HG03442 (cell line): Measurements from ENCODE around the gene TTLL11.
"Not testable (repeated sequence)": the region's sequence is repeated elsewhere in the genome, so short reads cannot be mapped to it uniquely, and the experiment has no call there.

Experiments
- ATAC-seq: cut with Tn5 transposase; IDR thresholded peaks from one replicate; pipeline ENCODE4 v1.9.1; 2021; ENCODE audit warnings: mild to moderate bottlenecking, moderate library complexity; ENCODE audit not compliant: unreplicated experiment

The TTLL11 gene

DNA sequence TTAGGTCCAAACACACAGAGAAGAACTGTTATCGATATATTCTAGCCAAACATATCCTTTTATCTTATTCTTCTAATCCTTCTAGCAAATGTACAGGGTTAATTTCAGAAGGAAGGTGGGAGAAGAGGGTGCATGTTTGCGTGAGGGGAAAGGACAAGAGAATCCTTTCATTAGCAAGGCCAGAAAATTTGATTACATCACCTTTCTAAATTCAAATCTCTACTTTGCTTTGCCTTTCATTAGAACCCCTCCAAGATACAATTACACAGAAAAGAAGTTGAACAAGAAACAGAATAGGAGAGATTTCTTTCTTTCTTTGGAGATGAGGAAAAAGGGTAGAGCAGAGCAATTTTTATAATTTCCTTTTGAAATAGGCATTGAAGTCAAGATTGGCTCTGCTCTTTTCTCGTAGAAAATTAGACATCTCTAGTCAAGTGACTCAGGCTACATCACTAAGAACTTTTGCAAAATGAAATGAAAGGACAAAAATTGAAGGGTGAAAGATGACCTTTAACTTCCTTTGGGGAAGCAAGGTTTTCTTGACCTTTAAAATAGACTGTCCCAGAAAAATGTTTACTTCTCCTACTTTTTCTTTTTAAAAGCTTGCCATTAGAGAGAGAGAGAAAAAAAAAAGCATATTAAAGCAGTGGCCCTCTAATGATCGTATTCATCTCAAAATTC lies 81.2 kb downstream of the TTLL11 start:
- no peak for ATAC-seq

DNA sequence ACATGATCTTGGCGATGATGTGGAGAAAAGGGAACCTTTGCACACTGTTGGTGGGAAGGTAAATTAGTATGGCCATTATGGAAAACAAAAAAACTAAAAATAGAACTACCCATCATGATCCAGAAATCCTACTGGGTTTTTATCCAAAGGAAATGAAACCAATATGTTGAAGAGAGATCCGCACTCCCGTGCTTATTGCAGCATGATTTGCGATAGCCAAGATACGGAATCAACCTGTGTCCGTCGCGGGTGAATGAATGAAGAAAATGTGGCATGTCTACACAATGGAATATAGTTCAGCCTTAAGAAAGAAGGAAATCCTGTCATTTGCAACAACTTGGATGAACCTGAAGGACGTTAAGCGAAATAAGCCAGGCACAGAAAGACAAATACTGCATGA lies 84.5 kb downstream of the TTLL11 start:
- ATAC-seq: no peak

DNA sequence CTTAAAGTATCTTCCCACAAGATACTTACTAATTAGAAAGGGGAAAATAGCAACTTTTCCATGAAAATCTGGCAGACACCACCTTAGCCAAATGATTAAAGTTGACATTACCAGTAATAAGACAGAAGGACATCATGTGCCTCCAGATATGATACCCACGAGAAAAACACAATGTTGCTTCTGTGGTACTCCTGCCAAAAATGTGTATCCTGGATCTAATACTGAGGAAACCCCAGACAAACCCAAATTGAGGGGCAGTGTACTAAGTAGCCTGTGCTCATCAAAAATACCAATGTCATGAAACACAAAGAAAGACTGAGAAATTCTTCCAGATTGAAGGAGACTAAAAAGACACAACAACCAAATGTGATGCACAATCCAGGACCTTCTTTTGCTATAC lies 85.3 kb downstream of the TTLL11 start:
- no peak for ATAC-seq

GRCh38 chr9:122005597-122005996 lies 87.5 kb downstream of the TTLL11 start:
- no peak for ATAC-seq

- ATAC-seq: no peak
Measured at GRCh38 chr9:122004589-122004988, 88.5 kb downstream of the TTLL11 start.

DNA sequence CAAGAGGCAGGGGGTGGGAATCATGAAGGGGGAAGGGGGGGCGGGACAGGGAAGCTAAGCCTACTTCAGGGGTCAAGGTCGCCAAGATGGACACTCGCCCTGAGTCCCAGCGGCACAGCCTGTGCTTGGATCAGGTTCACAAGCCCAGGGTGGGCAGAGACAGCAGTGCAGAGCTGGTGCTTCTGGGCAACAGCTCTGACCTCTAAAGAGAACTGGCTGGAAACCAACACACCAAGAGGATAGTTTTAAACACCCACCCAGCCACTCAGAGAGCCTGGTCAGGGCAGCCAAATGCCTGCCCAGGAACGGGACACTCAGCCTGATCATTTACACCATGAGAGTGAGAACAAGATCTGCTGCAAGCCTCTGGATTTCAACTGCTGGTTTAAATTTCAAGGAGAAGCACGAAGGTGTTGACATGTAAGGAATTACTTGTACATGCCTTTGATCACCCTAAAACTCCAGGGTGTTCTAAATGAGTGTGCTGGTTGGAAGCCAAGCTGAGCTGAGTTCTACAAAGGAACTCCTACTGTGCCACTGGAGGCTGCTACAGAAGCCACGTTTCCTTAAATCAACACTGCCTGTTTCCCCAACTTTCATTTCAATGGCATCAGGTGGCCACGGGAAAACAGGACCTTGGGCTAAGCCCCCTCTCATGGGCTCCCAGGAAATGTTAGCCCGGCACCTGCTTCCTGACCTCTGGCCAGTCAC lies 91.5 kb downstream of the TTLL11 start:
- no peak for ATAC-seq

DNA sequence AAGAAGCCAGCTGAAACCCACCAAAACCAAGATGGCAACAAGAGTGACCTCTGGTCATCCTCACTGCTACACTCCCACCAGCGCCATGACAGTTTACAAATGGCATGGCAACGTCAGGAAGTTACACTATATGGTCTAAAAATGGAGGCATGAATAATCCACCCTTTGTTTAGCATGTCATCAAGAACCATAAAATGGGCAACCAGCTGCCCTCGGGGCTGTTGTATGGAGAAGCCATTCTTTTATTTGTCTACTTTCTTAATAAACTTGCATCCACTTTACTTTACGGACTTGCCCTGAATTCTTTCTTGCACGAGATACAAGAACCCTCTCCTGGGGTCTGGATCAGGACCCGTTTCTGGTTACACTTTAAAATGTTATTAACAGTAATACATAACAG lies 92.6 kb downstream of the TTLL11 start:
- not testable (repeated sequence) for ATAC-seq

DNA sequence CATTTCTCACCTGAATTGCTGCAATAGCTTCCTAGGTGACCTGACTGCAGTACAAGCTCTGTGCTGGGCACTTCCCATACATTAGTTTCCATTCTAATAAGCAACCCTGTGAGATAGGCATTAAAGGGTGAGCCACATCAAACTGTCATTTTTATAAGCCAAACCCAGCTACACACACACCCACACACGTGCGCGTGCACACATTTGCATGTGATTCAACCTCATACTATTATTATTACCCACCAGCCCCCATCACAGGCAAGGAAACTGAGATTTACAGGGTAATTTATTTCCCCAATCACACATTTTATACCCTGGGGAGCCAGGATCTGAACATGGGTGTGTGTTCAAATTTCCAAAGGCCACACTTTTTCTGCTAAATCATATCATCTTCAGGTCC lies 93.6 kb downstream of the TTLL11 start:
- ATAC-seq: no peak

- ATAC-seq: no peak
Measured at GRCh38 chr9:121998513-121999049, 94.5 kb downstream of the TTLL11 start.

GRCh38 chr9:121997791-121998190 lies 95.3 kb downstream of the TTLL11 start:
- ATAC-seq: no peak

DNA sequence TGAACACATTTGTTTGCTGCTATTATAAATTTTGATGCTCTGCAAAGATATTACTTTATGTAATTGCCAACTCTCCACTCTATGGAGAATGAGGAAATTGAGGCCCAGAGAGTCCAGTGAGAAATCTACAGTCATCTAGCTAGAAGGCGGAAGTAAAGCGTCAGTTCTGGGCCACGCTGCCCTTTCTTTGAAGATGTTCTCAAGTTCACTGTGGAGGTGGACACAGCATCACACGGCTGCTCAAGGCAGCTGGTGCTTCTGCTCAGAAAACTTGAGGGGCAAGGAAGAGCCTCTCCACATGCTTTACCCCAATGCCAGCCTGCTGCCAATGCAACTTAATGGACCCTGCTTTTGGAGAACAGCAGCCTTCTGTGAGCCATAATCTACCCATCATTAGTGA lies 96.3 kb downstream of the TTLL11 start:
- ATAC-seq: no peak

- no peak for ATAC-seq
Measured at GRCh38 chr9:121995997-121996396, 97.1 kb downstream of the TTLL11 start.

DNA sequence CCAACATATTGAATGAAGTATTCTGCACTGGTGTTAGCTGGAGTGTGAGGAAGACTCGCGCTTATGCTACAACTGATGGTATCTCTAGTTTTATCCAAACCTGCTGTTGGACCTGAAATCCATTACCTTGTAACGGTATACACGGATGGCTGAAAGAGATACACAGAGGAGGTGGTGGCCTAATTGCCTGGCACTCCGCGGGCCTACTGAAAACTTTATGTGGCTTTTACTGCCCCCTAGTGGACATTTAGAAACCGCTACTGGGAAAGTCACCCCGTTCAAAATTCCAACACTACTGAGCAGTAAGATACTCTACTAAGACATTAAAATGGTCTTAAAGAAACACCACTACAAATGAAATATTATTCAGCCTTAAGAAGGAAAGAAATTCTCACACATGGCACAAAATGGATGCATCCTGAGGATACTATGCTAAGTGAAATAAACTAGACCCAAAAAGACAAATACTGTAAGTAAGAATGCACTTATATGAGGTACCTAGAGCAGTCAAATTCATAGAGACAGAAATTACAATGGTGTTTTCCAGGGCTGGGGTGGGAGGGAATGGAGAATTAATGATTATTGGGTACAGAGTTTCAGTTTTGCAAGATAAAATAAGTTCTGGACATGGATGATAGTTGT lies 100.4 kb downstream of the TTLL11 start:
- peak; percentile 49 for ATAC-seq

- no peak for ATAC-seq
Measured at GRCh38 chr9:121991307-121991661, 101.8 kb downstream of the TTLL11 start.

- no peak for ATAC-seq
Measured at GRCh38 chr9:121990600-121991306, 102.4 kb downstream of the TTLL11 start.

GRCh38 chr9:121989010-121989409 lies 104.1 kb downstream of the TTLL11 start:
- ATAC-seq: no peak

DNA sequence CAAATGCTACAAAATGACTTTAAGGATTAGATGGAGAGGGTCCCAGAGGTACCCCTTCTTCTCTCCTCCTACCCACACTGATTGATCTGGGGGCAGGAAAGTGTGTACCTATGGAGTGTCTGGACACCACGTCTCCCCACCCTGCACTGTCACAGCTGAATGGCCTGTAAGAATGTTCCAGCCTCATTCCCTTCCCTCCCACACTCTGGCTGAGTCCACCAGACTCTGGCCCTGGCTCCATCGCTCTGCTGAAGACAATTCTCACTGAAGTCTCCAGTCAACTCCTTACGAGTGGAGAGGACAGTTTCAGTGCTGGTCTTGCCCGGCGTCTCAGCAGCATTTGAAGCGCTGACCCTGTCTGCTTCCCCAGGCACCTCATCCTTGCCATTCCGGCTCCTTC lies 105.8 kb downstream of the TTLL11 start:
- ATAC-seq: no peak

DNA sequence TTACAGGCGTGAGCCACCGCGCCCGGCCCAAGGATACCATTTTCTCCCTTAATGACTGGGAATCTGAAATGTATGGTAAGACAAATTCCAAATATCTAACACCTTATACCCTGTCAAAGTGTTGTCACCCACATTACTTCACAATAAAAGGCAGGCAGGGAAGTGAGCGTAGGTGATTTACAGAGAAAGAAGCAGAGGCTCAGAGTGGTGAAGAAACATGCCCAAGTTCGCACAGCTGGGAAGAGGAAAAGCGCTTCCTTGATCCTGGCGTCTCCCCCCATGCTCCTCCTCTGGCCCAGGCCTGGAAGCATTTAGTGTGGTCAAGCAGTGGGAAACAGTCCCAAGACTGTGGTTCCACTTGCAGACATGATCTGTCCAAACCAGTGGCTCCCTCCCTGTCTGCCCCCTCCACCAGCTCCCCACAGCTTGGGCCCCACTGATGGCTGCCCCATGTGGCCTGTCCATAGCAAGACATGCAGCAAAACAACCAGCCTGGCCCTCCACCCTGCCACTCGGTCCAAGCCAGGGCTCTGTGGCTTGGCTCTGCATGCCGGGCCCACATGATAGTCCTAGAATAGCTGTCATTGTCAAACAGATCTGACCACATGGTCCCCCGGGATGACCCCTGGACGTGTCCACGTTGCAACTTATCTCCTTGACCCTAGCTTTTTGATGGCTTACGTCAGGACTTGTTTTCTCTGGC lies 107.2 kb downstream of the TTLL11 start:
- no peak for ATAC-seq

GRCh38 chr9:121984726-121985402 lies 108.2 kb downstream of the TTLL11 start:
- ATAC-seq: no peak

DNA sequence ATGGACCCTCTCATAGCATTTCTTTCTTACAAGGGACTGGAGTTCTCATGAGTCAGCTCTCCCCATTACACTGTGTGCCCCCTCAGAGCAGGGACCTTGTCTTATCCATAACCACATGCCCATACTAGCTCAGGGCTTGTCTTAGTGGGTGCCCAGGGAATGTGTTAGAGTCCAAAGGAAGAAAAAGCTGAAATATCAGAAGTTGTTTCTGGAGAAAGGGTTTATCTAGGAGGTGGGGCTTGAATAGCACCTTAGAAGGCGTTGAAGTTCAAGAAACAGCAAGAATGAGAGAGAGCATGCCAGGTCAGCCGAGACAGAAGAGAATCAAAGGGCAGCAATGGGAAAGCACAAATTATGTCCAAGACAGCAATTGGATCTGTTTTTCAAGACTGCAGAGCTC lies 109.4 kb downstream of the TTLL11 start:
- no peak for ATAC-seq
